A549 (cell line): ENCODE measurements around the gene FRMD4A.

Experiments used
- KDM1A ChIP-seq: fragments of 200-600 bp; sonication (generic); IDR thresholded peaks from 2 replicates; pipeline ENCODE4 v1.6.1; 2016; ENCODE audit warnings: low read depth, mild to moderate bottlenecking
- TF ChIP-seq, protein P1 (sequence below): fragments of >200 bp; sonication (Bioruptor Twin); formaldehyde crosslinking; IDR thresholded peaks from 3 replicates; pipeline ENCODE4 v1.5.1; 2016

DNA sequence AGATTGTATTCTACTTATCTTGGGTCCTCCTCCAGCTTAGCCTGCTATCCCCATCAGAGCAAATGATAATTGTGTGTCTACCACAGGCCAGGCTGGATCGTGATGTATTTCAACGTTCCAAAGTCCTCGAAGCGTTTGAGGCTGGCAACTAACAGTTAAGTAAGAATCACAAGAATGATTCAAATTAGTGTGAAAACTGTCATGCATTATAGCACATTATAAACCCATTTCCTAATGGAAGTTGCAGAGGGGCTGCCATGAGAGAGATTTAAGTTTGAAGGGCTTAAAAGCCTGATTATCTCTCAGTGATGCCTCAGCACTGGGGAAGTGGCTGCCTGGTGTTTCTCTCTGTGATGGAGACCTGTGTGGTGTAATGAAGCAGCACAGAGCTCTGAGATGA, 119.1 kb downstream of the FRMD4A start:
- no peak for TF ChIP-seq KDM1A
- TF ChIP-seq, protein P1, sequence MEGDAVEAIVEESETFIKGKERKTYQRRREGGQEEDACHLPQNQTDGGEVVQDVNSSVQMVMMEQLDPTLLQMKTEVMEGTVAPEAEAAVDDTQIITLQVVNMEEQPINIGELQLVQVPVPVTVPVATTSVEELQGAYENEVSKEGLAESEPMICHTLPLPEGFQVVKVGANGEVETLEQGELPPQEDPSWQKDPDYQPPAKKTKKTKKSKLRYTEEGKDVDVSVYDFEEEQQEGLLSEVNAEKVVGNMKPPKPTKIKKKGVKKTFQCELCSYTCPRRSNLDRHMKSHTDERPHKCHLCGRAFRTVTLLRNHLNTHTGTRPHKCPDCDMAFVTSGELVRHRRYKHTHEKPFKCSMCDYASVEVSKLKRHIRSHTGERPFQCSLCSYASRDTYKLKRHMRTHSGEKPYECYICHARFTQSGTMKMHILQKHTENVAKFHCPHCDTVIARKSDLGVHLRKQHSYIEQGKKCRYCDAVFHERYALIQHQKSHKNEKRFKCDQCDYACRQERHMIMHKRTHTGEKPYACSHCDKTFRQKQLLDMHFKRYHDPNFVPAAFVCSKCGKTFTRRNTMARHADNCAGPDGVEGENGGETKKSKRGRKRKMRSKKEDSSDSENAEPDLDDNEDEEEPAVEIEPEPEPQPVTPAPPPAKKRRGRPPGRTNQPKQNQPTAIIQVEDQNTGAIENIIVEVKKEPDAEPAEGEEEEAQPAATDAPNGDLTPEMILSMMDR: no peak
